Measurements from ENCODE around the gene NCAM2. TPM values are rescaled to one million over a fixed set of nuclear protein-coding genes. Genes with fewer than 3 reads are reported as not detected.

Gene NCAM2
- total and polyA plus RNA-seq, 10 donors, result 0.09 to 5.7 (median 1.0) TPM

DNA sequence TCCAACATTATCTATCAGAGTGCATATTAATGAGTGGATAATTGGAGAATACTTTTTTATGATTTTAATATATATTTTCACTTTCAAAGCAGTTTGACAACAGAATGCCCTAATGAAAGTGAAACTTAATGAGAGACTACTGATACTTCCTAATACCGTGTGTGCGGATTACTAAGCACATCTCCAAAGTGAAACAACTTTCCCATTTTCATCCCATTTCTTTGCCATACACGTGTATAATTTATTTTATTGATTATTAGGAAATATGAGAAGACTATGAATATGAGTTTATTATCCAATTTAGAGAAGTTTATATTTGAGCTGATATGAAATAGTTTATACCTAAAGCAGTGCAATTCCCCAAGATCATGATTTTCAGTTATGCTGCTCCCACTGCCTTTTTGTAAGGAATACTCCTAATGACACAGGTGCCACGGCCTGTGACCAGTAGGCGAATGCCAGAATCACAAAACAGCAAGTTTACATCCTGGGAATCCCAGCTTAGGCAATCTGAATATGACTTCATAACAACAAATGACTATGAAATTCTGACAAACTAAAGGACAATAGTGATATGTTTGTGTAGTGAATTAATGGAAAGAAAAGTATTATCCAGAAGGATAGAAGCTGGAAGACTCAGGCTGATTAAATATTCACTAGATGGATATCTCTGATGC, 202.9 kb downstream of the NCAM2 start:
- 18 to 40% (median 26%) methylated on average over 5 of the region's 5 CpGs for WGBS, 5 donors
- Histone ChIP-seq H3K27ac (peak overlapping the region in 7 of 8 donors; percentile 1 to 77 (median 72)), H3K4me1 (peaks cover 0 to 19% (median 5%) of the 10 kb centered on the region in 6 donors), H3K36me3 (no peaks in the 10 kb centered on the region), H3K27me3 (replicated peaks in 1 of 7) (no peaks in the 10 kb centered on the region), H3K4me3 (peak overlapping the region in 4 of 8 donors; percentile 4 to 52 (median 12)), H3K9me3 (no peaks in the 10 kb centered on the region)
- intact Hi-C loops (cut with DNase I; ENCODE audit: low total_unique reads), result no loop called here
- no peak for TF ChIP-seq POLR2A (IDR thresholded peaks at IDR 0.05)
- TF ChIP-seq, protein P1, sequence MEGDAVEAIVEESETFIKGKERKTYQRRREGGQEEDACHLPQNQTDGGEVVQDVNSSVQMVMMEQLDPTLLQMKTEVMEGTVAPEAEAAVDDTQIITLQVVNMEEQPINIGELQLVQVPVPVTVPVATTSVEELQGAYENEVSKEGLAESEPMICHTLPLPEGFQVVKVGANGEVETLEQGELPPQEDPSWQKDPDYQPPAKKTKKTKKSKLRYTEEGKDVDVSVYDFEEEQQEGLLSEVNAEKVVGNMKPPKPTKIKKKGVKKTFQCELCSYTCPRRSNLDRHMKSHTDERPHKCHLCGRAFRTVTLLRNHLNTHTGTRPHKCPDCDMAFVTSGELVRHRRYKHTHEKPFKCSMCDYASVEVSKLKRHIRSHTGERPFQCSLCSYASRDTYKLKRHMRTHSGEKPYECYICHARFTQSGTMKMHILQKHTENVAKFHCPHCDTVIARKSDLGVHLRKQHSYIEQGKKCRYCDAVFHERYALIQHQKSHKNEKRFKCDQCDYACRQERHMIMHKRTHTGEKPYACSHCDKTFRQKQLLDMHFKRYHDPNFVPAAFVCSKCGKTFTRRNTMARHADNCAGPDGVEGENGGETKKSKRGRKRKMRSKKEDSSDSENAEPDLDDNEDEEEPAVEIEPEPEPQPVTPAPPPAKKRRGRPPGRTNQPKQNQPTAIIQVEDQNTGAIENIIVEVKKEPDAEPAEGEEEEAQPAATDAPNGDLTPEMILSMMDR (IDR thresholded peaks at IDR 0.05 in 8 of 11, conservative IDR thresholded peaks at IDR 0.05 in 3 of 11), result no peak
- TF ChIP-seq POLR2AphosphoS5 (IDR thresholded peaks at IDR 0.05), result no peak
- DNase-seq, result no peak

DNA sequence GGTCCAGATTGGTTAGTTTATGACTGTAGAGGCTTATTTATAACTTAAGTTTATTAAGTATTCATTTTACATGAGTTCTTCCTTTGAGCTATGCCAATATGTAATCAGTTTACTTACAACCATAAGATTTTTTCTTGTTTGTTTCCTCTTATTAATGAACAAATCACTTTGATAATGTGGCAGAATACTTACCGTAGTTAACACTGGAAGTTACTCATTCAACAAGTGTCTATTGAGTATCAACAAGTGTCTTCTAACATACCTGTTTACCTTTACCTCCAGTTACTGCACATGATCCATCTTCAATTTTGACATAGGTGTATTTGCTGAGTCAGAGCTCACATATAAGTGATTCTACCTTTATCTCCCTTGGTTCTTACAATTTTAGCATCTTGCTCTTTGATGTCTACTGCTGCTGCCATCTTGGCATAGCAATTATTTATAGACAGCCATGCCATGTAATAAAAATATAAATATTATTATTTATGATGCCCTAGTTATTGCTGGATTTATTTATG, 205.7 kb downstream of the NCAM2 start:
- DNase-seq, result no peak
- Histone ChIP-seq H3K36me3 (no peaks in the 10 kb centered on the region), H3K27me3 (replicated peaks in 1 of 7) (no peaks in the 10 kb centered on the region), H3K27ac (no peak overlapping the region), H3K4me1 (peaks cover 0 to 19% (median 5%) of the 10 kb centered on the region in 6 donors), H3K9me3 (no peaks in the 10 kb centered on the region), H3K4me3 (no peak overlapping the region)
- intact Hi-C loops (cut with DNase I; ENCODE audit: low total_unique reads), result no loop called here
- WGBS, 5 donors, result 84 to 100% (median 92%) methylated on average over 1 of the region's 1 CpG
- TF ChIP-seq POLR2A (IDR thresholded peaks at IDR 0.05), result no peak

DNA sequence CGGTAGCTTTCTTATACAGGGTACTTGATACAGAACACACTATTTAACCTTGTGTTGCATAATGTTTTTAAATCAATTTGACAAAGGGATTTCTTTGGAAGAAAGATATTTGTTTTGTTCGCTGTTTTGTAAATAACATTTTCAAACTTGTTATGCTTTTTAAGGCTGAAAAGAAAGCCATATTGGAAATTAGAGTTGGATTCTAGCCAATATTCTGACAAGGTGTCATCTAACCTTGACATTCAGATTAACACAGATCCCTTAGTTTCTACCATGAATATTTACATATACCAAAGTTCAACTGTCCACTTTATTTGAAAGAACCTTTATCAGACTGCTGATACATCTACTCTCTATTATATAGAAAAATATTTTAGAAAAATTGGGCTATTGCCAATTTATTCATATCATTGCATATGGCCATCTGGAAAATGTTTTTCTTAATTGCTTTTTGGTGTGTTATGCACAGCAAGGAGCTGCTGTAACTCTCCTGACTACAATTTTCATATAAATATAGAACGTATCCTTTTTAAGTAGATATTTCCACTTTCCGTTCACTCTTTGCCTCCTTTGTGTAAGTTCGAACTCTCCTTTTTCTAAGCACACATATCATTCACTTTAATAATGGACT, 206.3 kb downstream of the NCAM2 start:
- H3K27me3 ChIP-seq (replicated peaks in 1 of 7), result no peaks in the 10 kb centered on the region
- WGBS, 5 donors, result 68 to 93% (median 83%) methylated on average over 5 of the region's 5 CpGs
- no peak overlapping the region for H3K27ac ChIP-seq

DNA sequence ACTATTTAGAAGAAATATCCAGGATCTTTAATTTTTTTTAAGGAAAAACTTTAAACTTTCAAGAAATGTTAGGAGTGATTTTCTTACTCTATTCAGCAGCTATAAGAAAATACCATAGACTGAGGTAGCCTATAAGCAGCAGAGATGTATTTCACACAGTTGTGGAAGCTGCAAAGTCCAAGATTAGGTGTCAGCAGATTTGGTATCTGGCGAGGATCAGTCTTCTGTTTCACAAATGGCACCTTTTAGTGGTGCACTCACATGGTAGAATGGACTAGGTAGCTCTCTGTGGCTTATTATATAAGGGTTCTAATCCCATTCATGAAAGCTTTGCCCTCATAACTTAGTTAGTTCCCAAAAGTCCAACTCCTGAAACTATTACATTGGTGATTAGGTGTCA, 207.4 kb downstream of the NCAM2 start:
- Histone ChIP-seq H3K27ac (no peak overlapping the region), H3K9me3 (no peaks in the 10 kb centered on the region), H3K4me1 (peaks cover 0 to 13% (median 5%) of the 10 kb centered on the region in 6 donors), H3K27me3 (replicated peaks in 1 of 7) (no peaks in the 10 kb centered on the region), H3K4me3 (no peak overlapping the region), H3K36me3 (no peaks in the 10 kb centered on the region)
- WGBS, 5 donors, result 48 to 74% (median 68%) methylated on average over 1 of the region's 1 CpG
- DNase-seq, result no peak
- no peak for TF ChIP-seq POLR2A (IDR thresholded peaks at IDR 0.05)
- TF ChIP-seq POLR2AphosphoS5 (IDR thresholded peaks at IDR 0.05), result no peak
- TF ChIP-seq, protein P1 (IDR thresholded peaks at IDR 0.05 in 8 of 11, conservative IDR thresholded peaks at IDR 0.05 in 3 of 11), result no peak
- intact Hi-C loops (cut with DNase I; ENCODE audit: low total_unique reads), result no loop called here

More for the DNA sequence above, 206.3 kb downstream of the NCAM2 start:
- peaks cover 0 to 19% (median 5%) of the 10 kb centered on the region in 6 donors for H3K4me1 ChIP-seq
- H3K9me3 ChIP-seq, result no peaks in the 10 kb centered on the region
- DNase-seq, result no peak
- intact Hi-C loops (cut with DNase I; ENCODE audit: low total_unique reads), result no loop called here
- no peak overlapping the region for H3K4me3 ChIP-seq
- TF ChIP-seq POLR2AphosphoS5 (IDR thresholded peaks at IDR 0.05), result no peak
- no peak for TF ChIP-seq POLR2A (IDR thresholded peaks at IDR 0.05)
- TF ChIP-seq, protein P1 (IDR thresholded peaks at IDR 0.05 in 8 of 11, conservative IDR thresholded peaks at IDR 0.05 in 3 of 11), result no peak
- no peaks in the 10 kb centered on the region for H3K36me3 ChIP-seq
